SK-N-SH treated with all-trans-retinoic acid at 6 μM for 48 hours (cell line): ENCODE data around the gene RSPRY1.

Experiments
- ATAC-seq: fragments of 200-7000 bp; cut with Tn5 transposase; 3 replicates; pipeline ENCODE4 v1.9.1; 2020; ENCODE audit warnings: mild to moderate bottlenecking, moderate library complexity
- ARNTL ChIP-seq: fragments of 450-650 bp; formaldehyde crosslinking; IDR thresholded peaks from 2 replicates; pipeline ENCODE4 v1.5.0; 2020; ENCODE audit warnings: low read depth, mild to moderate bottlenecking, moderate library complexity, borderline replicate concordance
- BACH2 ChIP-seq: fragments of 250-450 bp; sonication (Bioruptor Pico); IDR thresholded peaks from 2 replicates; pipeline ENCODE4 v1.9.0; 2021; ENCODE audit warnings: mild to moderate bottlenecking, borderline replicate concordance
- CSDC2 ChIP-seq: fragments of 250-450 bp; sonication (Bioruptor Pico); IDR thresholded peaks from 2 replicates; pipeline ENCODE4 v1.5.0; 2020; ENCODE audit warnings: mild to moderate bottlenecking, moderate library complexity
- ESRRG ChIP-seq: fragments of 250-450 bp; sonication (Bioruptor Pico); IDR thresholded peaks from 2 replicates; pipeline ENCODE4 v1.6.1; 2021; ENCODE audit warnings: mild to moderate bottlenecking
- GLIS3 ChIP-seq: fragments of 250-450 bp; sonication (Bioruptor Pico); IDR thresholded peaks from 2 replicates; pipeline ENCODE4 v1.5.0; 2020; ENCODE audit warnings: mild to moderate bottlenecking, moderate library complexity
- ISL1 ChIP-seq: fragments of 250-450 bp; sonication (Bioruptor Pico); IDR thresholded peaks from 2 replicates; pipeline ENCODE4 v2.1.2; 2022; ENCODE audit warnings: mild to moderate bottlenecking, moderate library complexity
- OSR1 ChIP-seq: fragments of 250-450 bp; sonication (Bioruptor Pico); IDR thresholded peaks from 2 replicates; pipeline ENCODE4 v1.8.0; 2022; ENCODE audit warnings: moderate library complexity, mild to moderate bottlenecking, inconsistent platforms
- PPARA ChIP-seq: fragments of 250-450 bp; sonication (Bioruptor Pico); IDR thresholded peaks from 2 replicates; pipeline ENCODE4 v1.5.0; 2020; ENCODE audit warnings: mild to moderate bottlenecking, borderline replicate concordance
- SNAI2 ChIP-seq: fragments of 250-450 bp; sonication (Bioruptor Pico); IDR thresholded peaks from 2 replicates; pipeline ENCODE4 v1.5.0; 2020; ENCODE audit warnings: mild to moderate bottlenecking, moderate library complexity
- TCF4 ChIP-seq: fragments of 250-450 bp; sonication (Bioruptor Pico); IDR thresholded peaks from 2 replicates; pipeline ENCODE4 v1.8.0; 2021; ENCODE audit warnings: mild to moderate bottlenecking, moderate library complexity, borderline replicate concordance
- TOX ChIP-seq: fragments of 250-450 bp; sonication (Bioruptor Pico); IDR thresholded peaks from 2 replicates; pipeline ENCODE4 v1.8.0; 2021; ENCODE audit warnings: mild to moderate bottlenecking, moderate library complexity, borderline replicate concordance
- TSHZ2 ChIP-seq: fragments of 250-450 bp; sonication (Bioruptor Pico); IDR thresholded peaks from 2 replicates; pipeline ENCODE4 v1.5.0; 2020; ENCODE audit warnings: mild to moderate bottlenecking, moderate library complexity
- ZC3H10 ChIP-seq: fragments of 250-450 bp; sonication (Bioruptor Pico); IDR thresholded peaks from 2 replicates; pipeline ENCODE4 v1.5.1; 2021; ENCODE audit warnings: mild to moderate bottlenecking, moderate library complexity
- ZFP3 ChIP-seq: fragments of 250-450 bp; sonication (Bioruptor Pico); IDR thresholded peaks from 2 replicates; pipeline ENCODE4 v1.5.0; 2020; ENCODE audit warnings: mild to moderate bottlenecking, moderate library complexity
- ZFP30 ChIP-seq: fragments of 450-650 bp; formaldehyde crosslinking; IDR thresholded peaks from 2 replicates; pipeline ENCODE4 v1.5.0; 2022; ENCODE audit warnings: mild to moderate bottlenecking, moderate library complexity
- ZNF70 ChIP-seq: fragments of 450-650 bp; formaldehyde crosslinking; IDR thresholded peaks from 2 replicates; pipeline ENCODE4 v1.5.0; 2020; ENCODE audit warnings: mild to moderate bottlenecking, moderate library complexity
- ZNF8 ChIP-seq: fragments of 450-650 bp; formaldehyde crosslinking; IDR thresholded peaks from 2 replicates; pipeline ENCODE4 v1.5.0; 2020; ENCODE audit warnings: mild to moderate bottlenecking, moderate library complexity
- TF ChIP-seq, protein P1 (sequence below): fragments of 250-450 bp; sonication (Bioruptor Pico); IDR thresholded peaks from 2 replicates; pipeline ENCODE4 v1.8.0; 2020; ENCODE audit warnings: mild to moderate bottlenecking, moderate library complexity, borderline replicate concordance
- TF ChIP-seq, protein P2 (sequence below): fragments of 250-450 bp; sonication (Bioruptor Pico); IDR thresholded peaks from 2 replicates; pipeline ENCODE4 v1.8.0; 2021; ENCODE audit warnings: low read depth, mild to moderate bottlenecking, moderate library complexity, borderline replicate concordance
- TF ChIP-seq, protein P3 (sequence below): fragments of 250-450 bp; sonication (Bioruptor Pico); IDR thresholded peaks from 2 replicates; pipeline ENCODE4 v1.5.1; 2021; ENCODE audit warnings: mild to moderate bottlenecking, moderate library complexity

Gene RSPRY1

DNA sequence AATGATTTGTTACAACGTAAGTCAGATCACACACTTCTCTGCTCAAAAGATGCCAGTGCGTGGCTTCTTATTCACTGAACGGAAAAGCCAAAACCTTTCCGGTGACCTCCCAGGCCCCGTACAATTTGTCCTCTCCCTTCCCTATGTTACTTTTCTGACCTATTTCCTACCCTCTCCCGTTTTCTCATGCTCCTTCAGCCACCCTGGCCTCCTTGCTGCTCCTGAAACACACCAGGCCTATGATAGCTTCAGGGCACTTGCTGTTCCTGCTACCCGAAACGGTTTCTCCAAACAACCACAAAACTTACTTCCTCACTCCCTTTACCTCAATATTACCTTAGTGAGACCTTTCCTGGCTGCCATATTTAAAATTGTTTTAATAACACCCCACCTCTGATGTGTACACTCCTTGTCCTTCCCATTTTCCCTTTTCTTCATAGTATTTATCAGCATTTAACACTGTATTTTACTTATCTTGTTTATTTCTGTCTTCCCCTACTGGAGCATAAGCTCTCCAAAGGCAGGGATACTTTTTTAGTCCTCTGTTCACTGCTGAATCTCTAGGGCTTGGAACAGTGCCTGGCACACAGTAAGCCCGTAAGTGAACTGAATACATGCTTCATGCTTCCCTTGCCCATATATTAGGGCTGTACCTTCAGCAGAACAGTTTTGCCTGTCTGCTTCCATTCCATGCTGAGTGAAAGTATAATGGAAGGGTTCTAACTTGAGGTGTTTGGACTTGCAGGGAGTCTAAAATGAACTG is 48.0 kb downstream of the RSPRY1 start (continued):
- TF ChIP-seq ZFP3 (CRISPR knock-in tag) (no peak), OSR1 (CRISPR knock-in tag) (no peak), TCF4 (CRISPR knock-in tag) (no peak), PPARA (CRISPR knock-in tag) (no peak)

GRCh38 chr16:57234707-57235092 is 48.6 kb downstream of the RSPRY1 start:
- no peak for TF ChIP-seq GLIS3 (CRISPR knock-in tag)
- TF ChIP-seq, protein P1, sequence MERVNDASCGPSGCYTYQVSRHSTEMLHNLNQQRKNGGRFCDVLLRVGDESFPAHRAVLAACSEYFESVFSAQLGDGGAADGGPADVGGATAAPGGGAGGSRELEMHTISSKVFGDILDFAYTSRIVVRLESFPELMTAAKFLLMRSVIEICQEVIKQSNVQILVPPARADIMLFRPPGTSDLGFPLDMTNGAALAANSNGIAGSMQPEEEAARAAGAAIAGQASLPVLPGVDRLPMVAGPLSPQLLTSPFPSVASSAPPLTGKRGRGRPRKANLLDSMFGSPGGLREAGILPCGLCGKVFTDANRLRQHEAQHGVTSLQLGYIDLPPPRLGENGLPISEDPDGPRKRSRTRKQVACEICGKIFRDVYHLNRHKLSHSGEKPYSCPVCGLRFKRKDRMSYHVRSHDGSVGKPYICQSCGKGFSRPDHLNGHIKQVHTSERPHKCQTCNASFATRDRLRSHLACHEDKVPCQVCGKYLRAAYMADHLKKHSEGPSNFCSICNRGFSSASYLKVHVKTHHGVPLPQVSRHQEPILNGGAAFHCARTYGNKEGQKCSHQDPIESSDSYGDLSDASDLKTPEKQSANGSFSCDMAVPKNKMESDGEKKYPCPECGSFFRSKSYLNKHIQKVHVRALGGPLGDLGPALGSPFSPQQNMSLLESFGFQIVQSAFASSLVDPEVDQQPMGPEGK (CRISPR knock-in tag) = no peak
- TF ChIP-seq ZFP30 (CRISPR knock-in tag) = no peak
- TF ChIP-seq ZC3H10 (CRISPR knock-in tag) = no peak
- no peak for TF ChIP-seq ZNF8 (CRISPR knock-in tag)
- no peak for TF ChIP-seq TOX
- no peak for TF ChIP-seq ZFP3 (CRISPR knock-in tag)
- no peak for TF ChIP-seq CSDC2 (CRISPR knock-in tag)
- no peak for TF ChIP-seq BACH2 (CRISPR knock-in tag)
- TF ChIP-seq ISL1 (CRISPR knock-in tag) = no peak
- no peak for TF ChIP-seq TCF4 (CRISPR knock-in tag)
- TF ChIP-seq ESRRG (CRISPR knock-in tag) = no peak
- no peak for TF ChIP-seq OSR1 (CRISPR knock-in tag)
- TF ChIP-seq, protein P2, sequence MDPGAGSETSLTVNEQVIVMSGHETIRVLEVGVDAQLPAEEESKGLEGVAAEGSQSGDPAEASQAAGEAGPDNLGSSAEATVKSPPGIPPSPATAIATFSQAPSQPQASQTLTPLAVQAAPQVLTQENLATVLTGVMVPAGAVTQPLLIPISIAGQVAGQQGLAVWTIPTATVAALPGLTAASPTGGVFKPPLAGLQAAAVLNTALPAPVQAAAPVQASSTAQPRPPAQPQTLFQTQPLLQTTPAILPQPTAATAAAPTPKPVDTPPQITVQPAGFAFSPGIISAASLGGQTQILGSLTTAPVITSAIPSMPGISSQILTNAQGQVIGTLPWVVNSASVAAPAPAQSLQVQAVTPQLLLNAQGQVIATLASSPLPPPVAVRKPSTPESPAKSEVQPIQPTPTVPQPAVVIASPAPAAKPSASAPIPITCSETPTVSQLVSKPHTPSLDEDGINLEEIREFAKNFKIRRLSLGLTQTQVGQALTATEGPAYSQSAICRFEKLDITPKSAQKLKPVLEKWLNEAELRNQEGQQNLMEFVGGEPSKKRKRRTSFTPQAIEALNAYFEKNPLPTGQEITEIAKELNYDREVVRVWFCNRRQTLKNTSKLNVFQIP (CRISPR knock-in tag) = no peak
- TF ChIP-seq SNAI2 (CRISPR knock-in tag) = no peak
- no peak for TF ChIP-seq PPARA (CRISPR knock-in tag)
- TF ChIP-seq TSHZ2 (CRISPR knock-in tag) = no peak
- ATAC-seq = no peak

DNA sequence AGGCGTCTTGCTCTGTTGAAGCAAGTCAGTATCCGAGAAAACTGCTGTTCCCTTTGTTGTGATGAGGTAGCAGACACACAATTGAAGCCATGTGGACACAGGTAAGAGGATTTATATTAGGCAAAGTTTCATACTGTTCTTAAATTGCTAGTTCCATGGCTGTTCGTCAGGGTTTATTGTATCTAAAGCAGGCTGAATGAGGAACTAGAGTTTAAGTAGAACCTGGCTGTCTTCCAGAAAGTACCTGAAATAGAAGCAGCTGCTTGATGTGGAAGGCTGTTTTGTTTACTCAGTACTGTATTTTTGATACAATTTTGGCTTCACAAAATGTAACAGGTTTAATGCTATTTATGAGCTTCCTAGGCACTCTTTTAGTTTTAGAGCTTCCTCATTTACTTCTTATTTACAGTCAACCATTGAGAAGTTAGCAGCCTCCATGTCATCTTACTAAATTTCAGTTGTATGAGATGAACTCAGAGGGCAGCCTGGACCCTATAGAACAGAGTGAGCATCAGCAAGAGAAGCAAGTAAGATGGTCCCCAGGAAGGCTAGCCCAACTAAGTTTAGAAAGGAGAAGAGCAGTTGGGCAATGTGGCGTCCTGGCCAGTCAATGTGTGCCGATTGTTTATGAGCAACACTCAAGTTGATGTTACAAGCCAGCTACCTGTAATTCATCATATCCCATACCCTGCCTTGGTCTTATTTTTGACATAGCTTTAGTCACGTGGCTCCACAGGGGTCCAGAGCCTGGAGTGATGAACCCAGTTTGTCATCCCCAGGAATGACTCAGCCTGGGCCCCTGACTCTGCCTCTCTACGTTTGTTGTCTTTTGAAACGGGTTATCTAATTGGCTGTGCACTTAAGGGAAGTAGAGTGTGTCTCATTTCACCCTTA is 49.2 kb downstream of the RSPRY1 start:
- no peak for ATAC-seq
- no peak for TF ChIP-seq ESRRG (CRISPR knock-in tag)
- TF ChIP-seq ARNTL (CRISPR knock-in tag) = no peak
- TF ChIP-seq SNAI2 (CRISPR knock-in tag) = no peak
- TF ChIP-seq OSR1 (CRISPR knock-in tag) = no peak
- no peak for TF ChIP-seq ZNF8 (CRISPR knock-in tag)
- TF ChIP-seq TCF4 (CRISPR knock-in tag) = no peak
- TF ChIP-seq TOX = no peak
- TF ChIP-seq, protein P3, sequence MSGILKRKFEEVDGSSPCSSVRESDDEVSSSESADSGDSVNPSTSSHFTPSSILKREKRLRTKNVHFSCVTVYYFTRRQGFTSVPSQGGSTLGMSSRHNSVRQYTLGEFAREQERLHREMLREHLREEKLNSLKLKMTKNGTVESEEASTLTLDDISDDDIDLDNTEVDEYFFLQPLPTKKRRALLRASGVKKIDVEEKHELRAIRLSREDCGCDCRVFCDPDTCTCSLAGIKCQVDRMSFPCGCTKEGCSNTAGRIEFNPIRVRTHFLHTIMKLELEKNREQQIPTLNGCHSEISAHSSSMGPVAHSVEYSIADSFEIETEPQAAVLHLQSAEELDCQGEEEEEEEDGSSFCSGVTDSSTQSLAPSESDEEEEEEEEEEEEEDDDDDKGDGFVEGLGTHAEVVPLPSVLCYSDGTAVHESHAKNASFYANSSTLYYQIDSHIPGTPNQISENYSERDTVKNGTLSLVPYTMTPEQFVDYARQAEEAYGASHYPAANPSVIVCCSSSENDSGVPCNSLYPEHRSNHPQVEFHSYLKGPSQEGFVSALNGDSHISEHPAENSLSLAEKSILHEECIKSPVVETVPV (CRISPR knock-in tag) = no peak
- TF ChIP-seq, protein P1 (CRISPR knock-in tag) = no peak
- no peak for TF ChIP-seq TSHZ2 (CRISPR knock-in tag)
- no peak for TF ChIP-seq ZNF70
- TF ChIP-seq CSDC2 (CRISPR knock-in tag) = no peak
- no peak for TF ChIP-seq ZFP30 (CRISPR knock-in tag)
